CD4-positive, alpha-beta T cell treated with Interleukin-12 subunit alpha and Interleukin-12 subunit beta, for 1 hour (primary cell): ENCODE measurements around the gene GNAQ.
A peak's percentile ranks its signal among the peaks of the same experiment; 100 is the strongest.

Experiments
- DNase-seq: peaks from one replicate; pipeline ENCODE4 v3.0.0-alpha.2; 2020

Gene GNAQ

DNA sequence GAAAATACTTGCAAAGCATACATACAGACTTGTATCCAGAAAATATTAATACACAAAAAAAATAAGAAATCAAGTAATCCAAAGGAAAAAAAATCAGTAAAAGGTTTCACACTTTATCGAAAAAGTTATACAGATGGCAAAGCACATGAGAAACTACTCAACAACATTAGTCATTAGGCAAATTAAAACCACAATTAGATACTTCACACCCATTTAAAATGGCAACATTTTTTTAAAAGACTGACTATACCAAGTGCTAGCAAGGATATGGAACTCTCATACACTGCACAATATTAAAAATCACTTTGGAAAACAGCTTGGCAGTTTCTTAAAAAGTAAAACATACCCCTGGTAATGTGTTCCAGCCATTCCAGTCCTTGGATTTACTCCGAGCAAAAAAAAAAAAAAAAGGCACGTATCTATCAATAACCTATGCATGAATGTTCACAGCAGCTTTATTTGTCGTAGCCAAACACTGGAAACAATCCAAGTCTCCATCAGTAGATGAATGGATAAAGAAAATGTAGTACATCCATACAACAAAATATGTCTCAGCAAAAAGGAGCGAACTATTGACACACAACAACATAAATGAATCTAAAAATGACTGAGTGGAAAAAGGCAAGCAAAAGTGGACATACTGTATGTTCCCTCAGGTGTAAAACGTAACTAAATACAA lies 66.0 kb downstream of the GNAQ start:
- DNase-seq = no peak

DNA sequence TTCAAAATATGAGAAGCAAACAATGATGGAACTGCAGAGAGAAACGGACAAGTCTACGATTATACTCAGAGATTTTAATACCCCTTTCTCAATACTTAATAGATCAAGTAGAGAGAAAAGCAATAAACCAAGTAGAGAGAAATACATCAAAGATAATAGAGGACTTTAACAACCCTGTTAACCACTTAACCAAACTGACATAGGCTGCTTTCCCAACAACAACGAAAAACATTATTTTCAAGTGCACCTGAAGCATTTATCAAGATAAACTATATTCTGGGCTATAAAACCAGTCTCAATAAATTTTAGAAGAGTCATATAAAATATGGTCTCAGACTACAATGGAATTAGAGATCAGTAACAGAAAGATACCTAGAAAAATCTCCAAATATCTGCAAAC lies 67.4 kb downstream of the GNAQ start:
- DNase-seq = no peak

DNA sequence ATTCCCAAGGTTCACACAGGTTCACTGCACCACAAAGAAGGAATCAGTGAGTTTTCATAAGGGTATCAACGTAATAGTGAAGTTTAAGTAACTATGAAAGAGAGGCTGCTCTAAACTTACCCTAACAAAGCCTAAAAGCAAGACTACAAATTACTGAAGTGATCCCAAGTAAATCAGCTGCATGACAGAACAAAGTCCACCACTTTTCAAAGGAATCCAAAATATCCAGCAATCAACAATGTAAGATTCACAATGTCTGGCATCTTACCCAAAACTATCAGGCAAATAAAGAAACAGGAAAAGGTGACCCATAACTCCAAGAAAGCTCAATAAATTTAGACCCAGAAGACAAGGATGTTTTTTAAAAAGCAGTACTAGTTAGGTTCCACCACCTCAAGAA lies 70.1 kb downstream of the GNAQ start:
- no peak for DNase-seq

DNA sequence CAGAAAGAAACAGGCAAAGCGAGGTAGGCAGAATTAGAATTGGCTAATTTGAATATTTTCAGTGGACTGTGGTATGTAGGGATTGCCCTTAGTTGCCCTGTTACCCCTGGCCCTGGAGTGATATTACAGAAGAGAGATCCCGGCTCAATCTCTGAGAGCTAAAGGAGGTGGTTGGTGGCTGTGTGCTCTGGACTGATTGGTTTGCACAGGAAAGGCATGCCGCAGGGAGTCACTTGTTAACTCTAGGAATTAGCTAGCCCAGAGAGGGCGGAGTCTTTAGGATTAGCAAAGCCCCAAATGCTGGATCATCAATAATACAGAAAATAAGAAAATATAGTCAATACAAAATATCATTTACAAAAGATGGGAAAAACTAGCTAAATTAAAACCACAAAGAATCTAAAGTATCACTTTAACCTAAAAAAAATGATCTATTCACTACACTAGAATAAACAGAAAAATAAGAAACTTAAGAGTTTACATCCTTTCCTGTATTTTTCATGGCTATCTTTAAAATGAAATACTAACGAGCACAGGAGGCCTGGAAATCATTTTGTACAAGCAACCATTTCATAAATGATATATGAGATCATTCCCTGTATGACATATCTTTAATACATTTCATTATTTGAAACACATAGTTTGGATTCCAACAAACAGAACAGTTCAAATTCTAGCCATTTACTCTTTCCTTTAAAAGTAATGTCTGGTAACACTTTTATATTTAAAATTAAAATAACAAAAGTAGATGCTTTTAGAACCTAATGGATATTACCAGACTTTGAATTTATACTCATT lies 71.1 kb downstream of the GNAQ start:
- no peak for DNase-seq

DNA sequence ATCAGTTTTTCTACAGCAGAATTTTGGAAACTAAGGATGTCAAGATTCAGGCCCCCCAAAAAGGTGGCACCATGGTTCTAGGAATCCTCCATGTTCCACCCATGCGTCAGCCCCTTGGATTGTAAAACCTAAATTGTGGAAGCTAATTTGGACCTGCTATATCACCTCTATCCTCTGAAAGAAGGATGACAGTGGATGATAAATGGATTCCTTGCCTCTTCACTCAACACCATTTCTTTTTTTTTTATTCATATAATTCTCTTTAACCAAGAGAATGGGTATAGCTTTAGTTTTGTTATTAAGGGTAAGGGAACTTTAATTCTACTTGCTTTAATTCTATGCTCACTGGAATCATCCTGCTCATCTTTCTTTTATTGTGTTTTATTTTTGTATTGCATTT lies 71.8 kb downstream of the GNAQ start:
- no peak for DNase-seq

DNA sequence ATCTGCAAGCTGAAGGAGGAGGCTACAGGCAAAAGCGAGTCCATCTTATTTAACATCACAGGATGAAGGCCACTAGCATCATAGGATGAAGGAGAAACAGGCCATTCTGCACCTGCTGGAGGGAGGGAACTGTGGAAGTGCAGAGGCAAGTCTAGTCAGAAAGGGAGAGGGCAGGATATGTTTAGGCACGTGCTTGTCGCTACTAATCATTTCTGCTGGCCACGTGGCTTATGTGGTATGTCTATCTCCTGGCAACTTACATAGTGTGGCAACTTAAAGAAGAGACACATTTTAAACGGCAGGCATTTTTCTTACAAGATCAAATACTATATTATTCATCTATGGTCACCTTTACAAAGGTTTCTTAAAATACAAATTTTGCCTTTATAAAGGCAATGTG lies 74.0 kb downstream of the GNAQ start:
- no peak for DNase-seq

DNA sequence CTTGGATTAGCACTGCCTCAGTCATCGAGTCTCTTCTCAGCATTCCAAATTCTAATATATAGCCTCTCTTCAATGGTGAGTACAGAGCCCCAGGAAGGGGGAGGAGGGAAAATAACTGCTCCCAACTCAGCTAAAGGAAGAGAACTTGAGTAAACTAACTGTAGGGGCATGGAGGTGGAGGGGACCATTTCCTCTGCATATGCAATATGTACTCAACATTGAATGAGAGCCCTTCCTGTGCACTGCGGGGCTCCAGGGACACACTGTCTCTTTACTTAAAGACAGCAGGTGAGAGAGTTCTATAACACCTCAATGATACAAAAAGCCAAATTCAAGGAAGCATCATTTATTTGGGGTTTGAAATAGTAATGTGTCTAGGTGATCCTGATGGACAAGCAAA lies 75.1 kb downstream of the GNAQ start:
- DNase-seq = no peak

DNA sequence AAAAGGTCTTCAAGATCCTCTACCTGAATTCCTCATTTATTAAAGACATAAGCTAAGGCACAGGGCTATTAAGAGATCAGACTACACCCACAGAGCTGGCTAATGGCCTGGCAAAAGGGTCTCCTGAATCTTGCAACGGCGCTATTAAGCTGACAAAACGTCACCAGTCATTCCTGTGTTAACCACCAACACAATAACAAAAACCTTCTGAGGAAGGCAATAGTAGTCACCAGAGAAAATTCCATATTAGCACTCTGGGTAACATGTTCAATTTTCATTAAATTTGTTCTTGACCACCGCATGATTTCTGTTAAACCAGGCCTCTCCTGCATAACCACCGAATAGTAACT lies 77.0 kb downstream of the GNAQ start:
- DNase-seq = no peak

DNA sequence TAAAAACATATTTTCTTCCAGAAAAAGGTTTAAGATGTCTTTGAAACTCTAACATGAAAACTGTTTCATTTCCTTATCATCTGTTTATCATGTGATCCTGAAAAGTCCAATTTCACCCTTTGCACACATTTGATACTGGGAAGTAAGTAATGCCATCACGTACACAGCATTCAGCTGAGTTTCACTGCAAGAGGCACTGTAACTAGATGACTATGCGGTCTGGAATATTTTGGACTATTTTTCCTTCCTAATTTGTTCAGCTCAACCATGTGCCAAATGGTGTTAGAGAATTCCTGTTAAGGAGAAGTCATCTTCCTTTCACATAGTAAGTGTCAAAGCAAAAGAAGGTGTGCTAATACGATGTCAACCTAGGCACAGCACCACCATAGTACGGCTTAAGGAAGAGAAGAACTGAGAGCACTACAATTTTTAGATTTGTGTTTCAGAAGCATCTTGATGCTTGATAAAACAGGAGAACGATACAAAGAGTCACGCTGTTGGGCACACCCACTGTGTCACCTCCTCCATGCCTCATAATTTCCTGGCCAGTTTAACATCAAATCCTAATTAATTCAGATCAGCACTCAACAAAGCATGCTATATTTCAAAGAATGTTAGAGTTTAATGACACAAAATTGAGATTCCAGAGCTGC lies 77.5 kb downstream of the GNAQ start:
- DNase-seq = no peak

DNA sequence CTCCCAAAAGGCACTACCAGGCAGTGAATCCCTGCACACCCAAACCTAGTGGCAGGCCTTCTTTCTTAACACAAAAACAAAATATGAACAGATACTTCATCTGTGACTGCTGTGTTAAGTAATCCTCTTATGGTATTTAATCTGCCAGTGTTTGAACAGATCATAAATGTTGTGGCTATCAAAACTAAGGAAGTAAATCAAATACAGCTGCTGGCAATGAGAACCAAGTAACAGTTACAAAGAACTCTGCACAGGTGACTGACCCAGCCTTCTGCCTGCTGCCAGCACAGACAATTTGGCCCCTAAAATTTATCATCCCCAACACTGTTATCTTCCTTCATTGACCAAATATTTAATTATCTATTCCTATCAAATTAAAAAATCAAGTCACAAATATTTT lies 78.0 kb downstream of the GNAQ start:
- no peak for DNase-seq

DNA sequence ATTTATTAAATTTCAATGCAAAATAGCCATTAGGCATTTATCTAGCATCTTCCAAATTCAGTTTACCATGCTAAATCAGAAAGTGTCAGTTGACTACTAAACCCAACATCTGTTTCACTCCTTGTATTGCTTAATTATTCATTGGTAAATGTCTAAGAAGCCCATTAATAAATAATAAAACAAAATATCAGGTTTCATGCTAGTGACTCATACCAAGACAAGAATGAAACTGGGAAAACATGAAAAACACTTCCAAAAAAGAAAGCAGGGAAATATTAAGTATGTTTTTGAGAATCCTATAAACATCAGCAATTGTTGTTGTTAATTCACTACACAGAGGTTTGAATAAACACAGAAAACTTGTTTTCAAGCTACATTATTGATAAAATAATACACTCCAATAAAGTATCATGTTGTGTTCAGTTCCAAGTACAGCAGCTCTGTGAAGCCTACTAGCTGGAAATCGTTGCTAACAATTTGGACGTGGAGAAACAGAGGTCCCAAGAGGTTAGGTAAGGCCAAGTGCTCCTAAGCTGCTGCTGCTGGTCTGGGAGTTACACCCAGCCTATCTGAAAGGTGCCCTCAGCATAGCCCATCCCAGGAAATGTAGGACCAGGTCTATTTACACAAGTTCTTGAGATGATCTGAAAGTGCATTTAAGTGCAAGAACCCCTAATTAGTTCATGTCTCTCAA lies 78.8 kb downstream of the GNAQ start:
- DNase-seq = no peak

DNA sequence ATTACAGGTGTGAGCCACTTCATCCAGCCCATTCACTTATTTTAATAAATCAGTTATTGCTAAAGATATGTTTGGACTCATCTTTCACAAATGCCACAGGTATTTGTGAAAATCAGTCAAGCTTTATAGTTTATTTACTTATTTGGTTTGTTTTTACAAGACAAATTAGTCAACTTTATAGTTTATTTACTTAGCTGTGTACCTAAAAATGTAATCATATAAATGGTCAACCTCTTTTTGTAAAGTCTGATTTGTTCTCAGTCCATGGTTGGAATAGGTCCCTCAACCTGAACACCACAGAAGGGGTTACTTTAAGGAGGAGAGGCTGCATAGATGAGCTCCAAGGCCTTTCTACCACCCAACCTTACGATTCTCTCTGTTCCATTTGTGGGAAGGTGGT lies 80.2 kb downstream of the GNAQ start:
- DNase-seq = no peak

DNA sequence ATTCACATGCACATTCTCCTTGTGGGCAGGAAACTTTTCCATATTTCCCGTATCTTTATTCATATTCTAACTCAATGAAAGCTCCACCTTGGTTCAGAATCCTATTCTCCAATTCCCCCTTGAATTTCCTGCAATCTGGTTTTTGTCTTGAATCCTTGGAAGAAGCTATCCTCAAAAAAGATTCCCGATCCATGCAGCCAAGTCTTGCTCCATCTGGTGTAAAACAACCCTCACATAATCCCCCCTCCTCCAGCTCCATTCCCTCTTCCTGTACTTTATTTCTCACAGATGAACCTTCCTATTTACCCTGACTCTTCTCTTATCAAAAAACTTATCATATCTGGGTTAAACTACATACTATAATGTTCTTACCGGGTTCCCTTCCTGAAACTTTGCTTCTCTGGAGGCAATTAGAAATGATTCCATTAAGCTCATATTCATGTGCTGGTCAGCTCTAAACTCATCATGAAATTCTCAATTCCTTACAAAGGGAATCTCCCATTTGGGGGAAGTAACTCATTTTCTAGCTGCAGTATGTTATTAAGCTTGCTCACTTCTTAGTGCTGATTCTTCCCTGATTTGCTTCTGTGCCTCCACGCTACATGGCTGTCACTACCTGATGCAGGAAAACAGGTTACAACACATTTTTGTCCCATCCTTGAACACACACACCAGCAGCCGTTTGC lies 81.7 kb downstream of the GNAQ start:
- DNase-seq = no peak

DNA sequence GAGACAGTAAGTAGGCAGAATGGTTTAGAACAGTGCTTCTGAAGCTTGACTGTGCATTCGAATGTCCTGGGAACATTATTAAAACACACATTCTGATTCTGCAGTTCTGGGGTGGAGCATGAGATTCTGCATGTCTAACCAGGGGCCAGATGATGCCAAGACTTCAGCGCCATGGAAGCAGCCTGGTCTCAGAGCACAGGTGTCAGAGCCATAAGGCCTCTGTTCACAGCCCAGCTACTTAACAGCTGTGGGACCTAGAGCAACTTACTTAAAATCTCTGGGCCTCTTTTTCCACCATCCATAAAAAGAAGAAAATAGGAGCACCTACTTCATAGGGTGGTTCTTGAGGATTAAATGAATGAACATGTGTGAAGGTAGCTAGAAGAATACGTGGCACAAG lies 84.0 kb downstream of the GNAQ start:
- no peak for DNase-seq

DNA sequence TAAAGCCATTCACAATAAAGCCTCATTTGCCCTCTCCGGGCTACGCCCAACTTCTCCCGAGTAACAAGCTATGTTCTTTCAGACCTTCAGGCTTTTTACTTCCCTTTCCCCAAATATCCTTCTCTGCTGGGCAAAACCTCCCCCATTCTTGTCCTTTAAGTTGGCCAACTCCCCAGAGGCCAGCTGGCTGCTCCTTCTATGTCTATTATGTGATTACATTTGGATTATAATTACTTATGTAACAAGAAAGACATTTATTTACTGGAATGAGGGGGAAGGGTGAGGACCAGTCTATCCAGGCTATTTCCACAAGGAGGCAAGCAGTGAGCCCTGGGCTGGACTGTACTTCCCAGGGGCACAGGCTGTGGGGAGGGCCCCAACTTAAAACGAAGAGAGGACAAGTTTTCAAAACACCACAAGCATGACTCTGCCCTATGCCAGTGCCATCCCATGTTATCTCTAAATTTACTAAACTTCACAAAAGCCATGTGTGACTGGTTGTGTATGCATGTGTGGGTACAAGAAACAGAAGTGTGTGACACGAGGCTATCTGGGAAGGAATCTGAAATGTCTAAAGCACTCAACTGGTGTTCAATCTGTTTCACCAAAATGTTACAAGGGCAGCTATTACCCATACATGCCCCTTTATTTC lies 84.5 kb downstream of the GNAQ start:
- no peak for DNase-seq

DNA sequence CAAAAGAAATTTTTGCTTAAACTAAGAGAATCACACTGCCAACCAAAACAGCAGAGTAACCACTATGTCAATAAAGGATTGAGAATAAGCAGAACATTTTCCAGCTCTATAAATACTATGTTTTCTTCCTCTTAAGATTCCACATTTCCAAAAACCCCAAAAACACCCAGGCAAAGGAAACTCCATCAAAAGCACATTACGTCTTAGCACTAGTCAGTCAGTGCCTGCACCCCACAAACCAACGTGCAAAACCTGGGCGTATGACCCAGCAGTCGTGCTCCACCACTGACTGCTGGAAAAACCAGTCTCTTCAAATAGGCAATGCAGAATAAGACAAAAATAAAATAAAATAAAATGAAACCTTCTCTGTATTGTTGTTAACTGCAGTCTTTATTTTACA lies 85.3 kb downstream of the GNAQ start:
- no peak for DNase-seq

DNA sequence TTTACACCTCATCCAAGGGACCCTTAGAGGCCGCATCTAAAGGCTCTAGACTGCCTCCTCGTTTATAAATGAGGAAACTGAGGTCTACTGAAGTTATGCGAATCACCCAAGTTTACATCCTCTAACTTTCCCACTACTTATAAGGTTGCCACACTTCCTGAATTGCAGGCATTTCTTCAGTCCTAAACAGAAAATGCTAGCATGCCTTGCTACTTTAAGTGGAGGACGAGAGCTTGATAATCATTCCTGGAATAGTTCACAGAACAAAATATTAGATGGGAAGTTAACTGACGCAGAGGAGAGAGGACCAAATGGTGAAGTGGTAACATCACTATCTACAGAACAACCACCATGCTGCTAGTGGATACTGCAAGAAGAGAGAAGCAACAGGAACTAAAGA lies 85.8 kb downstream of the GNAQ start:
- DNase-seq = no peak

DNA sequence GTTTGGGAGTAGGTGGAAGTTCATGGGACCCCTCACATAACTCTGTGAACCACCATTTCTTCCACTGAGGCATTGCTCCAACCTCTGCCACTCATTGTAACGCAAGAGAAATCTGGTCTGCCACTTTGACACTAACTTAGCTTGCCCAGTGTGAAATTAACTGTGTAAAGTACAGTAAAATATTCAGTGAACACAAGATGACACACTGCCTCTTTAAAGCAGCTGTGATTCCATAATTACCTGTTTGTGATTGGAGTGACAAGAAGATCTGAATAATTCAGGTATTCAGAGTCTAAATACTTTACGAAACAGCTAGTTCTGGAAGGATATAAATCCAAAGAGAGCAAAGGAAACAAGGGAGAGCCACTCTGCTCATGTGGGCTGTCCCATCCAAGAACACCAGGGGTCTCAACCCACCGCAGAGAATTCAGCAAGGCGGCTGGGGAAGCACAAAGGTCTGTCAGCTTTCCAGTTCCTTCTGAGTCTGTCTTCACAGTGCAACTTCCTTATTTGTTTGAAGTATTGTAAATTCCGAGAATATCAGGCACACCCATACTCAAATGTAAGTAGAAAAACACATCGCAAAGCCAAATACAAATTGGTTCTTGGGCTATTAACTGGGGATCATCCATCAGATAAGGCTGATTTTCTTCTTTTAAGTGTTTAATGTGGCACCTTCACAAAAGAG lies 86.9 kb downstream of the GNAQ start:
- peak; percentile 21 for DNase-seq

DNA sequence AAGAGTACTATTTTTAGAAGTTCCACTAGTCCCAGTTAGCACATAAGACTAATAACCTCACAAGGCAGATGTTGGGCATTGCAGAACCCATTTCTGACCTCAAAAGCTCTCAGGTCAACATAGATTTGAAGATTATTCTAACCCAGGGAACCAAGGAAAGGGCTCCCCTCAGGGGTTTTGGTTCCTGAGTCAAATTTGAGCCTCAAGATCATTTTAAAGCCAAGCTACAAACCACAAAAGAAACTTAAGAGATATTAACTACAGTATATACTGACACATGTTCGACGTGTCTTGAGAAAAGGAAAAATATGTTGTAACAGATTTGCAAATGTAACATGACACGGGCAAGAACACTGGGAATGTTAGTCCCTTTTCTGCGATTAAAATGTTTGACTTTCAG lies 88.6 kb downstream of the GNAQ start:
- DNase-seq = no peak

DNA sequence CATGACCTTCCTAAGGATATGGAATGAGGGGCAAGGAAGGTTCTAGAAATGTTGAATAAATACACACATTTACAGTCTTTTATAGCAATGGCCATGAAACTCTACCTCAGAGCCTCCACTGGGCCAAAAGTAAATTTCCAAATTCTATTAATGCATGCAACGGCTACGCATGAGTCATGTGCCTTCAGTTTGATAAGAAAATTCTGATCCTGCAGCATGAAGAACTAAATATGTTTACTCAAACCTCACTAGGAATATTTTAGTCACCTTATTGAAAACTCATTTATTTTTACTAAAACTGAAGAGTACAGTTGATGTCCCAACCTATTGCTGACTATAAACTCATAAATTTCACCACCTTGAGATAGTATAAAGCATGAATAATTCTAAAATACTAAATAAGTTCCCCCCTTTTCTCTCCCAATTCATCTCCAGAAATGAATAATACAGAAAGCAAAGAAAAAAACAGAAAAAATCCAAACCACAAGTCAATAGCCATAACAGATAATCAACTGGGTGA lies 92.4 kb downstream of the GNAQ start:
- no peak for DNase-seq

DNA sequence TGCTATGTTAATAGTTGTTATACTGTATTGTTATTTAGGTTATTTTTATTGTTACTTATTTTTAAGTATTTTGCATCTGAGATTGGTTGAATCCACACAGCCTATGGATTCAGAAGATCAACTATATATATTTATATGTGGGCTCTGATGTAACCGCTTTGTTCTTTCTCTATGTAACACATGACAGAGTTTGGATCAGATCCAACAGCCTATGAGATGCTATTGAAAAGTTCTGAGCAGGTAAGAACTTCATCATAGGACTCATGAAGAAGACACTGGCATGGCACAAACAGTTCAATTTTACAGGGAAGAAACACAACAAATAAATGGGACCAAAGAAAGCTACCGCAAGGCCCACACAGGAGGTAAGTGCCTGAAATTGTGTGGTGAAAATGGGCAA lies 93.4 kb downstream of the GNAQ start:
- DNase-seq = no peak

DNA sequence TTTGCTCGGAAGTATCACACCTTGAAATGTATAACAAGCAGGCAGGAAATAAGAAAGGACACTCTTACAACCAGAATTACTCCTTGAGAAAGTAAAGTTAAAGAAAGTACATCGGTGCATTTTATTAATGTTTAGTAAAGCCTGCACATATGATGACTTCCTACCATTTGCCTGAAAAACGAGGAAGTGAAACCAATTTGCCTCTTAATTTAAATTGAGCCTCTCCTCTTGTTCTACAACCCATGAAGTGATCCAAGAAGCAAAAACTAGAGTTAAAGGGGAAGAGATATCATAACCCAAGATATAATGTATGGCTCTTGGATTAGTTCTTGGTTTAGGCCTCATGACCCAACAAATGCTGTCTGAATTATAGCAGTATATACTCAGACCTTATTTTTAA lies 95.6 kb downstream of the GNAQ start:
- no peak for DNase-seq
